ENCODE measurements around the gene LRBA.

LRBA gene

GRCh38 chr4:150268444-150268843, 746.6 kb downstream of the LRBA start:
- DNase-seq (ENCODE audit: low spot score): no peak

DNA sequence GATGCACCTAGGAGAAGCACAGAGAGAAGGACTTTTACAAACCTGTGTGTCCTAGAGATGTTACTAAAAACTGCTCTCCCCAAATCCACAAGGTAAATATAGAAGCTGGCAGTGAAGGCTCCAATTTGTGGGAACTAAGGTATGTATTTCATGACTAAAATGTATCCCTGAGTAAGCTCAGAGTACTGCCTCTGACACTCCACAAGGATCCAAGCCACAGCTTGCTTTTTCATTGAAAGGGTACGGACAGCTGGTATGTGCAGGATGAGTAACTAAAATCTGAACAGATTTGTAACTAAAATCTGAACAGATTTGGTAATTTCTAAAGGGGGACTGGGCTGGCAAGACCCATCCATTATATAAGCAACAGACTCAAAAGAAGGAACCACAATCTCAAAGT, 749.3 kb downstream of the LRBA start:
- DNase-seq (ENCODE audit: low spot score): no peak

DNA sequence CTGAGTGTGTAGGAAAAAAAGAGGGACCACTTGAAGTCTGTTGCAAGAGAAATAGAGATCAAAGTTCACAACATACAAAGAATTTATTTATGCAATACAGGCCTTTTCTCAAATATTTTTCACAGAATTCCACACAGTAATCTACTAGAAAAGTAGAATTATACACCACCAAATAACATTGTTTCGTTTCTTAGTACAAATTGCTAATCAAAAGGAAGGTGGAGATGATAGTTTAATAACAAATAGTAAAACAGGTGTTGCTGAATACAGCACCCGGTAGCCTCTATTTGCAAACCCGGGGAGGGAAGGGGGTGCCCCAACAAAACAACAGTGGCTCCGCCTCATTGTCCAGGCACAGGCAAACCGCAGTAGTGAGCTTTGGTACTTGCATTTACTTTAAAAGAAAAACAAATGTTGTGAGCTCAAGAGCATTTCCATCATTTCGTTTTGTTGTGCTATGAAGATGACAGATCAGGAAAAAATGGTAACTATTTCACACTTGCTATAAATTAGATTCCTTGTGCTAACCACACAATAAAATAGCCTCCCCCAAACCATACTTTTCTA, 750.4 kb downstream of the LRBA start:
- no peak for DNase-seq (ENCODE audit: low spot score)

GRCh38 chr4:150262611-150263010, 752.5 kb downstream of the LRBA start:
- no peak for DNase-seq (ENCODE audit: low spot score)

GRCh38 chr4:150261571-150261970, 753.5 kb downstream of the LRBA start:
- no peak for DNase-seq (ENCODE audit: low spot score)

DNA sequence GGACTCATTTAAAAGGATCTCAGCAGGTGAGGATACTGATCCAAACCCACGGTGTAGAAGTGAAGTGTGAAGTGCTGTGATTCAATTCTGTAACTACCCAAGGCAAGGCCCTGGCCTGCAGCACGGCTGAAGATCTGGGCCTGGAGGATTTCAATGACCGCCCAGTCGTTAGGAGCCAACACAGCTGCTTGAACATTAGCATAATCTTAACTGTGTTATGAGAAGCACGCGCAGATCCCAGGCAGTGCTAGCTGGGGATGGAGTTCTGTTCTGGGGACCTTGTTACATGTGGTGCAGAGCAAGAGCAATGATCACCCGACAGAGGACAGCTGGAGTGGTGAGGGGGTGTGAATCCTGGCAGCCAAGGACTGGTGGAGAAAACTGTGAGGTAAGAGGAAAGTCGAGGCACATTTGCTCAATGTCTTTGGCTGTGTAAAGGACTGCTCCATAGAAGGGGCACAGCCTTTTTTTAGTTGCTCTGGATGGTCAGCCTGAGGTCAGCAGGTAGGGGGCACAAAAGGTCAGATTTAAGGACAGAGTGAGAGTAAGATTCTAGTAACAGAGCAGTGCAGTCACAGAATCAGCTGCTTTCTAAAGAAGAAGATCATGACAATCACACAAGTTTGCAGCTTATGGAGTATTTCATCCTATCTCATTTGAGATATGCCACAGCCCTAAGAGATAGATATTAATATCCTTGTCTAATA, 755.1 kb downstream of the LRBA start:
- DNase-seq (ENCODE audit: low spot score): no peak

GRCh38 chr4:150258569-150258968, 756.5 kb downstream of the LRBA start:
- DNase-seq (ENCODE audit: low spot score): no peak

- DNase-seq (ENCODE audit: low spot score): no peak
Observed at GRCh38 chr4:150256841-150257730, 758.0 kb downstream of the LRBA start.

- DNase-seq (ENCODE audit: low spot score): no peak
Observed at GRCh38 chr4:150256225-150256620, 758.9 kb downstream of the LRBA start.

- no peak for DNase-seq (ENCODE audit: low spot score)
Observed at GRCh38 chr4:150255610-150256224, 759.4 kb downstream of the LRBA start.

- DNase-seq (ENCODE audit: low spot score): no peak
Observed at GRCh38 chr4:150253965-150254630, 761.0 kb downstream of the LRBA start.

DNA sequence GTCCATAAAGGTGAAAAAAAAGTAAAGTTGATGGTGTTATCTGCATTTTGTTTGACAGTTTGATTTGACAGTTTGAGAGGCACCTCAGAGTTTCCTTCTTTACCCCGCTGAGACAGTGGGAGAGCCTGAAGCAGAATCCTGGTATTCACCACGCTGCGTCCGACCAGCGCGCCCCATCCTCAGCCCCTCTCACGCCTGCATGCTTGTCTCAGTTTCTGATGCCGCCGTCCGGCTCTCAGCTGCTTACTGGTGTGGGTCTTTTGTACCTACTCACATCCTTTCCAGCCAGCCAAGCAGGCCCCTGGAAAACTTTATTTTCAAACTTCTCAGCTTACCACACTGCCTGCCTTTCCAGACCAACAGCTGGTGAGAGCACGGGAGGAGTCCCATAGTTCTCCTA, 761.7 kb downstream of the LRBA start:
- DNase-seq (ENCODE audit: low spot score): no peak

- no peak for DNase-seq (ENCODE audit: low spot score)
Observed at GRCh38 chr4:150252741-150253140, 762.3 kb downstream of the LRBA start.

DNA sequence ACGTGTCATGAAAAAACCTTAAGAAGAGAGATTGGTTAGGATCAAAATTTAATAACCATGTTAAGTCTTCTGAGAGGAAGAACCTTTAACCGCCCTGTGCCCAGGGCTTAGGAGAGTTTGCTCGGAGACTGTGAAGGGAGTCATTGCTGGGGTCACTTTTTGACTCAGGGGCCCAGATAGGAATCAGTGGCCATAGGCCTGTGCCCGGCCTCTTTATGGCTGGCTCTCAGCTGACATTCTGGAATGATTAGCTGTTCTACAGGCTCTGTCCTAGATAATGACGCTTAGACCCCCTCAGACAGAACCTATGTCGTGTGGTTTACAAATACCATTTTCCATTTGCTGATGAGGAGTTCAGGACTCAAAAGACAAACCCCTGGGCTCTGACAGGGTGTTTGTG, 762.8 kb downstream of the LRBA start:
- no peak for DNase-seq (ENCODE audit: low spot score)

DNA sequence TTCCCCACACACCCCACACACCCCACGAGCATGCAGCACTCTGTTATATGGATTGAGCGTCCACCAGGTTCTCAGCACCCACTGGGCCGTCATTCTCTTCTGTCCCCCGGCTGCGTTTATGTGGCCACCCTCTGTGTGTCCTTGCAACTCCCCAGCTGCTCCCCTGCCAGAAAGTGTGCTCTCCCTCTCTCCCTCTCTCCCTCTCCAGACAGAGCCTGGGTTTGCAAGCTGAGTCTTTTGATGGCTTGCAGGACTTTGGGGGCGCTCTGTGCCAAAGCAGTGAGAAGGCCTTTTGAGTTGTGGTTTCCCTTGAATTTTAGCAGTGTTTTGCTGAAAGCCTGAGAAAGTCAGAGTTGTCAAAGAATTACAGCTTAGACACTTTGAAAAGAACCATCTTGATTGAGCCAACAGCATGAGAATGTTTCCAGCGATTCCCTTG, 763.3 kb downstream of the LRBA start:
- DNase-seq (ENCODE audit: low spot score): no peak

- DNase-seq (ENCODE audit: low spot score): no peak
Observed at GRCh38 chr4:150250998-150251651, 764.0 kb downstream of the LRBA start.

DNA sequence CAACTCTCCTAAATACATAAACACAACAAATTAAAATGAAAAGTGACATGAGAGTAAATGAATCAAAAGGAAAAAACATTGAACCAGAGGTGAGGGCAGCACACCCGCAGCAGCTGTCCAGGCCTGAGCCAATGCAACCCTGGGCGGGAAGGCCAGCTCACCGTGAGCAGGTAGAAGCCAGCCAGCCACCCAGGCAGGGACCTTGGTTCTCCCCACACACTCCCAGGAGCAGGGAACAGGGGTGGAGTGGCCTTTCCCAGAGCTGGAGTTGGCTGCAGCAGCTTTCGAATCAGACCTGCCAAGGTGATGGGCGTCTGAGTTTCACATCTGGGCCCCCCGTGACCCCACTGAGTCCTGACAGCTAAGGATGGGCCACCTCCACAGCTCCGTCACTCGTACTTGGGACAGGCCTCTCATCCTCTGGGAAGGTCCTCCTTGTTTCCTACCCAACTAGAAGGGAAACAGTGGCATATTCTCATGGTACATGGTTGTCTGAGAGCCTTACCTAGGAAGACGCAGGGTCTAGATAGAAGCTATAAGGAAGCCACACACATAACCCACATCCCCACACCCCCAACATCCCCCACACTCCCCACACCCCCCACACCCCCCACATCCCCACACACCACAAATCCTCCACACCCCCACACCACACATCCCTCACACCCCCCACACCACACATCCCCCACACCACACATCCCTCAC, 764.6 kb downstream of the LRBA start:
- no peak for DNase-seq (ENCODE audit: low spot score)

GRCh38 chr4:150248181-150248580, 766.9 kb downstream of the LRBA start:
- no peak for DNase-seq (ENCODE audit: low spot score)

DNA sequence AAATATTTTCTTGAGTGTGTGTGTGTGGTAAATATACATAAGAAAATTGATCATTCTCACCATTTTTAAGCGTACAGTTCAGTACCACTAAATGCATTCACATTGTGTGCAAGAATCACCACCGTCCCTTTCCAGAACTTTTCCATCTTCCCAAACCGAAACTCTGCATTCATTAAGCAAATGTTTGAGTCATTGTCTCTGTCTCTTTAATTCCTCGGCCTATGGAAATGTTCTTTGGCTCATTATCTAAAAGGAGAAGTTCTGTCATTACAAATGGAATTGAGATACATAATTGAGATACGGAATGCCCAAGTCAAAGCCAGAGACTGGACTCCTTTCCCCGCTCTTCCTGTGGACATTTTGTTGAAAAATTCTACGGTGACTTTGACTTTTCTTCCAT, 767.9 kb downstream of the LRBA start:
- no peak for DNase-seq (ENCODE audit: low spot score)

- DNase-seq (ENCODE audit: low spot score): no peak
Observed at GRCh38 chr4:150244600-150244999, 770.5 kb downstream of the LRBA start.

DNA sequence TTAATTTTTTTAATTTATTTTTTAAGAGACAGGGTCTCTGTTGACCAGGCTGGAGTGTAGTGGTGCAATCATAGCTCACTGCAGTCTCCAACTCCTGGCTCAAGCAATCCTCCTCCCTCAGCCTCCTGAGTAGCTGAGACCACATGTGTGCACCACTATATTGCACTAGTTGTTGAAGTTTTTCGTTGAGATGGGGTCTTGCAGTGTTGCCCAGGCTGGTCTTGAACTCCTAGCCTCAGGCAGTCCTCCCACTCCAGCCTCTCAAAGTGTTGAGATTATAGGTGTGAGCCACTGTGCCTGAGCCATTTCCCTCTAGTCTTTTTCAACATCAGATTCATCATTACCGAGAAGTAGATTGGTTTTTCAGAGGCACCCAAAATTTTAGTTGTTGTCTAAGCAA, 771.2 kb downstream of the LRBA start:
- DNase-seq (ENCODE audit: low spot score): no peak
